ENCODE measurements around the gene EXOC6B.

EXOC6B gene

GRCh38 chr2:72271766-72272641 lies 553.8 kb downstream of the EXOC6B start:
- DNase-seq (ENCODE audit: low read depth): no peak

GRCh38 chr2:72271276-72271614 lies 554.6 kb downstream of the EXOC6B start:
- no peak for DNase-seq (ENCODE audit: low read depth)

- DNase-seq (ENCODE audit: low read depth): no peak
Measured at GRCh38 chr2:72270556-72271275, 555.1 kb downstream of the EXOC6B start.

GRCh38 chr2:72263776-72264060 lies 562.1 kb downstream of the EXOC6B start:
- no peak for DNase-seq (ENCODE audit: low read depth)

- no peak for DNase-seq (ENCODE audit: low read depth)
Measured at GRCh38 chr2:72263043-72263775, 562.6 kb downstream of the EXOC6B start.

GRCh38 chr2:72261076-72261475 lies 564.8 kb downstream of the EXOC6B start:
- no peak for DNase-seq (ENCODE audit: low read depth)

- DNase-seq (ENCODE audit: low read depth): no peak
Measured at GRCh38 chr2:72255540-72255939, 570.3 kb downstream of the EXOC6B start.

GRCh38 chr2:72254831-72255451 lies 570.9 kb downstream of the EXOC6B start:
- DNase-seq (ENCODE audit: low read depth): no peak

GRCh38 chr2:72238311-72238710 lies 587.5 kb downstream of the EXOC6B start:
- DNase-seq (ENCODE audit: low read depth): no peak

GRCh38 chr2:72237549-72237948 lies 588.3 kb downstream of the EXOC6B start:
- no peak for DNase-seq (ENCODE audit: low read depth)

GRCh38 chr2:72236445-72237067 lies 589.3 kb downstream of the EXOC6B start:
- DNase-seq (ENCODE audit: low read depth): peak; percentile 75

GRCh38 chr2:72235497-72236415 lies 590.1 kb downstream of the EXOC6B start:
- no peak for DNase-seq (ENCODE audit: low read depth)

GRCh38 chr2:72233211-72233610 lies 592.6 kb downstream of the EXOC6B start:
- no peak for DNase-seq (ENCODE audit: low read depth)

- peak; percentile 47 for DNase-seq (ENCODE audit: low read depth)
Measured at GRCh38 chr2:72222829-72223564, 602.8 kb downstream of the EXOC6B start.

- DNase-seq (ENCODE audit: low read depth): no peak
Measured at GRCh38 chr2:72220170-72220569, 605.7 kb downstream of the EXOC6B start.

GRCh38 chr2:72214429-72215143 lies 611.2 kb downstream of the EXOC6B start:
- DNase-seq (ENCODE audit: low read depth): peak; percentile 34

- no peak for DNase-seq (ENCODE audit: low read depth)
Measured at GRCh38 chr2:72212486-72212855, 613.4 kb downstream of the EXOC6B start.

- DNase-seq (ENCODE audit: low read depth): peak; percentile 54
Measured at GRCh38 chr2:72211777-72212485, 613.9 kb downstream of the EXOC6B start.

- no peak for DNase-seq (ENCODE audit: low read depth)
Measured at GRCh38 chr2:72211350-72211749, 614.5 kb downstream of the EXOC6B start.

All from GM04504 (cell line).